CD4-positive, alpha-beta T cell (primary cell): ENCODE results near the gene ABCC8. TPM values are rescaled to one million over a fixed set of nuclear protein-coding genes. Genes with fewer than 3 reads are reported as not detected.

Experiments
- ATAC-seq: fragments of 200-7000 bp; cut with Tn5 transposase; one replicate; pipeline ENCODE4 v1.10.0; 2022; ENCODE audit warnings: mild to moderate bottlenecking; ENCODE audit not compliant: poor library complexity
- CTCF ChIA-PET: fragments of 350-600 bp; sonication (Branson Sonifier 250); formaldehyde crosslinking; loops from one replicate; lab custom pipeline; 2021; ENCODE audit warnings: antibody characterized with exemption, inconsistent platforms; lab: Charles Lee
- POLR2A ChIA-PET: fragments of 350-600 bp; sonication (Branson Sonifier 250); formaldehyde crosslinking; loops from one replicate; lab custom pipeline; 2021; ENCODE audit warnings: antibody characterized with exemption, inconsistent platforms; lab: Charles Lee
- DNase-seq, 14 experiments: peaks; one replicate each; pipeline ENCODE4 v3.0.0-alpha.2; 2013 to 2020; ENCODE audit warnings: mixed read lengths in 2 of 14
- H3K27ac ChIP-seq, 2 donors: one replicate each; pipeline versions ENCODE4 v1.5.1 to v1.7.0; 2013; ENCODE audit warnings: low read length in 2 of 2, low read depth in 1 of 2, mild to moderate bottlenecking in 1 of 2
- H3K27me3 ChIP-seq, 2 experiments: 1 replicate in 1 of 2; 2 replicates in 1 of 2; pipeline versions ENCODE4 v1.6.1 to v1.7.0; 2013; ENCODE audit warnings: low read length in 2 of 2, control low read depth in 1 of 2, mild to moderate bottlenecking in 1 of 2, moderate library complexity in 1 of 2; ENCODE audit not compliant: insufficient read depth in 2 of 2, control insufficient read depth in 1 of 2
- H3K36me3 ChIP-seq: one replicate; pipeline ENCODE4 v1.6.1; 2013; ENCODE audit warnings: low read length, control low read depth; ENCODE audit not compliant: insufficient read depth
- H3K4me1 ChIP-seq: one replicate; pipeline ENCODE4 v1.6.1; 2013; ENCODE audit warnings: low read length, control low read depth; ENCODE audit not compliant: insufficient read depth
- H3K4me3 ChIP-seq: one replicate; pipeline ENCODE4 v1.5.1; 2013; ENCODE audit warnings: mild to moderate bottlenecking, low read length, moderate library complexity
- H3K9me3 ChIP-seq, 2 experiments: 1 replicate in 1 of 2; 2 replicates in 1 of 2; pipeline versions ENCODE4 v1.6.1 to v1.7.0; 2013; ENCODE audit warnings: low read length in 2 of 2, mild to moderate bottlenecking in 2 of 2, control low read depth in 1 of 2, moderate library complexity in 1 of 2; ENCODE audit not compliant: control insufficient read depth in 1 of 2, insufficient read depth in 1 of 2
- H3K27ac Mint-ChIP-seq: one replicate; pipeline ENCODE4 v1.8.0; 2020; ENCODE audit warnings: mixed read lengths
- H3K27me3 Mint-ChIP-seq: one replicate; pipeline ENCODE4 v1.8.0; 2021; ENCODE audit warnings: mixed read lengths
- H3K36me3 Mint-ChIP-seq: one replicate; pipeline ENCODE4 v1.8.0; 2021; ENCODE audit warnings: low read depth, mixed read lengths
- H3K4me1 Mint-ChIP-seq: one replicate; pipeline ENCODE4 v1.8.0; 2021; ENCODE audit warnings: low read depth, mixed read lengths
- H3K4me3 Mint-ChIP-seq: one replicate; pipeline ENCODE4 v1.8.0; 2020; ENCODE audit warnings: mild to moderate bottlenecking, mixed read lengths
- H3K9me3 Mint-ChIP-seq: one replicate; pipeline ENCODE4 v1.8.0; 2020; ENCODE audit warnings: mixed read lengths
- CTCF ChIP-seq: fragments of 200-600 bp; IDR thresholded peaks from one replicate; pipeline ENCODE4 v1.8.0; 2022; ENCODE audit warnings: antibody characterized with exemption, mild to moderate bottlenecking
- intact Hi-C, 2 experiments: fragments of 100-400 bp; cut with DNase I in 1 of 2; cut with micrococcal nuclease in 1 of 2; formaldehyde crosslinking; loops; one replicate each; pipeline versions ENCODE4 v1.15.1 to v1.9.0; 2023 to 2025; cut with DNase I, micrococcal nuclease
- total RNA-seq, 174 experiments: library from RNA in 2 of 174; stranded (reverse) in 2 of 174; gene quantifications; one replicate each; pipeline ENCODE4 v1.2.3 and lab custom pipeline; 2021 to 2026

ABCC8 gene
- total RNA-seq, 2 experiments from 2014 or later, result not detected

- peaks cover 5% of the 10 kb centered on the region for H3K4me1 ChIP-seq
- no peaks in the 10 kb centered on the region for H3K9me3 ChIP-seq
- Mint-ChIP-seq H3K27me3 (peaks cover 62% of the 10 kb centered on the region), H3K4me1 (no peaks in the 10 kb centered on the region), H3K9me3 (no peaks in the 10 kb centered on the region), H3K36me3 (no peaks in the 10 kb centered on the region), H3K4me3 (no peak overlapping the region), H3K27ac (no peak overlapping the region)
- peaks cover 5 to 12% of the 10 kb centered on the region in 2 experiments for H3K27me3 ChIP-seq
- CTCF ChIA-PET, result no interaction called here
- no peak for ATAC-seq
- H3K36me3 ChIP-seq, result no peaks in the 10 kb centered on the region
- intact Hi-C loops, result no loop called here
- no peak for DNase-seq
- TF ChIP-seq CTCF, result no peak
- no peak overlapping the region for H3K27ac ChIP-seq
- POLR2A ChIA-PET, result interaction anchor here (0.6 kb wide), 1 partner anchor 201 kb away, joined by 3 read pairs; no protein-coding TSS in a partner anchor
- no peak overlapping the region for H3K4me3 ChIP-seq
Observed at GRCh38 chr11:17418444-17419081, 58.1 kb downstream of the ABCC8 start.

GRCh38 chr11:17416492-17416891 lies 60.2 kb downstream of the ABCC8 start:
- ChIA-PET CTCF (no interaction called here), POLR2A (no interaction called here)
- no peak overlapping the region for H3K27ac ChIP-seq
- Mint-ChIP-seq H3K4me3 (no peak overlapping the region), H3K9me3 (no peaks in the 10 kb centered on the region), H3K27ac (no peak overlapping the region), H3K36me3 (no peaks in the 10 kb centered on the region), H3K27me3 (peaks cover 57% of the 10 kb centered on the region), H3K4me1 (no peaks in the 10 kb centered on the region)
- intact Hi-C loops, result no loop called here
- ATAC-seq (no peak), DNase-seq (no peak)
- no peak for TF ChIP-seq CTCF
- H3K4me1 ChIP-seq, result peaks cover 5% of the 10 kb centered on the region
- H3K36me3 ChIP-seq, result no peaks in the 10 kb centered on the region
- H3K9me3 ChIP-seq, result no peaks in the 10 kb centered on the region
- peaks cover 5 to 12% of the 10 kb centered on the region in 2 experiments for H3K27me3 ChIP-seq
- H3K4me3 ChIP-seq, result no peak overlapping the region

GRCh38 chr11:17415523-17416104 lies 61.0 kb downstream of the ABCC8 start:
- TF ChIP-seq CTCF, result no peak
- no peaks in the 10 kb centered on the region for H3K4me1 Mint-ChIP-seq
- POLR2A ChIA-PET, result no interaction called here

More at GRCh38 chr11:17415523-17416104, 61.0 kb downstream of the ABCC8 start:
- H3K36me3 ChIP-seq, result no peaks in the 10 kb centered on the region
- H3K4me1 ChIP-seq, result peaks cover 5% of the 10 kb centered on the region
- no peak overlapping the region for H3K27ac Mint-ChIP-seq
- no peak overlapping the region for H3K27ac ChIP-seq
- ATAC-seq (no peak), DNase-seq (no peak)
- CTCF ChIA-PET, result no interaction called here
- no peak overlapping the region for H3K4me3 ChIP-seq
- H3K4me3 Mint-ChIP-seq, result no peak overlapping the region
- H3K36me3 Mint-ChIP-seq, result no peaks in the 10 kb centered on the region
- H3K27me3 Mint-ChIP-seq, result peaks cover 57% of the 10 kb centered on the region
- no peaks in the 10 kb centered on the region for H3K9me3 Mint-ChIP-seq
- no peaks in the 10 kb centered on the region for H3K9me3 ChIP-seq
- peaks cover 5 to 12% of the 10 kb centered on the region in 2 experiments for H3K27me3 ChIP-seq
- intact Hi-C loops, result no loop called here
